Coronary artery (tissue), 2 donors: Measurements from ENCODE around the gene CLEC2L.

Experiments
- DNase-seq: peaks from one replicate; pipeline ENCODE4 v3.0.0-alpha.2; 2017; ENCODE audit warnings: low spot score
- H3K27ac ChIP-seq, 2 donors: fragments of 200-600 bp; sonication (generic); one replicate each; pipeline ENCODE4 v1.5.1; 2016 to 2019
- H3K4me3 ChIP-seq: fragments of 200-600 bp; sonication (generic); 2 replicates; pipeline ENCODE4 v1.5.1; 2016; ENCODE audit warnings: mild to moderate bottlenecking, moderate library complexity
- CTCF ChIP-seq: fragments of 200-600 bp; sonication (generic); IDR thresholded peaks from one replicate; pipeline ENCODE4 v1.5.1; 2019; ENCODE audit warnings: antibody characterized with exemption

Gene CLEC2L

DNA sequence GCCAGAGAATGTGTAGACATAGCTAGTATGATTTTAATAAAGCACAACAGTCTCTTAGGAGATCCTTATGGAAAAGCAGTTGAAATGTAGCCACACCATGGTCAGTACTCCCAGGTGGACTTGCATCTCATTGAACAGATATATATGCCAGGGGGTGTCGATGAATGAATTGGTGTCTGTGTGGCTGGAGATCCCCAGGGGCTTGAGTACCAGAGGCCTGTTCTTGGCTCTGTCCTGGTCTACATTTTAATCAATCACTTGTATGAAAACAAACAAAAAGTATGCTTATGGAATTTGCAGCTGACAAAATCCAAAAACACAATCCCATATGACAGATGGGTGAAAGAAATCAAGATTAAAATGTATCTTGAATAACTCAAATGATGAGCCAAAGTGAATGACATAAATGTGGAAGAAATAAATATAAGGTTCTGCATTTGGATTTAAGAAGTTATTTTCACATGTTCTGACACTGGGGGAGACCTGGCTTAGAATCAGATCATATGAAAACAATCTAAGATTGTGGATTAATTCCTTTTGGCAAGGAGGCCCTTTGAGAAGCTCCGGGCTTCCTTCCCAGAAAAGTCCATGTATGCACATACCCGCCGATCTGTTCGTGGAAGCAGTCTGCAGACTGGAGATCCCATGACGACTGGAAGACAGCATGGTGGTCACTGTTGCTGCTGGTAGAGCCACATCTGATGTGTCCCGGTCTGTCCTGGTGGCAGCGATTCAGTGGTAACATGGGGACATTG lies 15.6 kb downstream of the CLEC2L start:
- no peak overlapping the region for H3K27ac ChIP-seq

GRCh38 chr7:139540203-139540602 lies 16.7 kb downstream of the CLEC2L start:
- H3K4me3 ChIP-seq: no peak overlapping the region
- no peak for DNase-seq
- no peak for TF ChIP-seq CTCF
- no peak overlapping the region for H3K27ac ChIP-seq

More for the DNA sequence above, 15.6 kb downstream of the CLEC2L start:
- H3K4me3 ChIP-seq: no peak overlapping the region
- no peak for TF ChIP-seq CTCF
- no peak for DNase-seq

DNA sequence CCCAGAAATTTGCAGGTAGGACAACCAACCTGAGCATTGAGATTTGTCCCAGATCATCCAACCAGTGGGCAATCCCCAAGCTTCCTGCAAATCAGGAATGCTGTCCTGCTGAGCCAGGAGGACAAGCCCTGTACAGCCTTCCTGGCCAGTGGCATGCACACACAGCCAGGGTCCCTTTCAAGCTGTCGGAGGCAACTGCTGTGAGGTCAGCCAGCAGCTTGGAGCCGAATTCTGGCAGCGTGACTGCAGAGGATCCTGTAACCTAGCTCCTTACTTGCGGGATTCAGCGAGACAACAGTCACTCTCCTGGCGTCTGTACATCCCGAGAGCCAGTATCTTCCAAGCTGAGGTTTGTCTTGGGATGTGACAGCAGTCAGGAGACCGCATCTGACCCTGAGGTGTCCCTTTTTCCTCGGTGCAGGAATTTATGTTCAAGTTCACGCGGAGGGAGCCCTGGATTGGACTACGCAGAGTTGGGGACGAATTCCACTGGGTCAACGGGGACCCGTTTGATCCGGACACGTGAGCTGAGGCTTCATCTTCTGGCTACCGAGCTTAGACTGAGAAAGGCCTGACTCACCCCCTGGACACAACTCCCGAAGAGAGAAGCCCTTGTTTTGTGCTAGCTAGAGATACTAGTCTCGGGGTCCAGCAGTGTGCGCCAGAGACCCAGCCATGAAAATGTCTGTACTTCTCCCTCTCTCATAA lies 18.3 kb downstream of the CLEC2L start:
- TF ChIP-seq CTCF: no peak
- Histone ChIP-seq H3K4me3 (no peak overlapping the region), H3K27ac (no peak overlapping the region)
- no peak for DNase-seq

GRCh38 chr7:139542308-139543151 lies 19.0 kb downstream of the CLEC2L start:
- Histone ChIP-seq H3K27ac (no peak overlapping the region), H3K4me3 (no peak overlapping the region)
- TF ChIP-seq CTCF: no peak
- DNase-seq: no peak

DNA sequence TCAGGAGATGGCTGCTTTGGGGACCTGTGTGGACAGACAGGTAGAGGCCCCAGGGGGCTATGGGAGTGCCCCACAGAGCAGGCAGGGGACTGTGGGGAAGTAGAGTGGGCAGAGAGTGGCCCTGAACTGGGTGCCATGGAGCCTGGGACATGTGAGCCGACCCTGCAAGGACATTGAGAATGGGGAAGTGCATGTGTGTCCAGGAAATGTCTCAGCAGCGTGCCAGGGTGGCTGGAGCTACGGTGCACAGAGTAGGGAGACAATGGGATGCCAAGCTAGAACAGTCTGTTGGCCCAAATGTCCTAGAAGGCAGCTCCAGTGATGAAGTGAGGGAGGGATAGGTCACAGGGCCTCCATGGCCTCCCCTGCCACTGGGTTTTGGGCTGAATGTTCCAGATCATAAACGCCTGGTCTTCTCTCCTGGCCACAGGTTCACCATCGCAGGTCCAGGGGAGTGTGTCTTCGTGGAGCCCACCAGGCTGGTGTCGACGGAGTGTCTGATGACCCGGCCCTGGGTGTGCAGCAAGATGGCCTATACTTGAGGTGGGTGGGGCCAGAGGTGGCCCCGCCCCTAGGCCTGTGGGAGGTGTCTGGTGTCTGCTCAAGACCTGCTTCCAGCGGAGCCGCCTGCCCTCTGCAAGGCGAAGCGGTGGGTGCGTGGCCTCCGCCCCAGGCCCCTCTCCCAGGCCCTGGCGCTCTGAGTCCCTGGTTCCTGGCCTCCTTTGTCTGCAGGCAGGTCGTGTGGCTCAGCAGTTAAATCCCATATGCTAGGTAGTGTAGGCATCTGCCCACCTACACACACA lies 20.5 kb downstream of the CLEC2L start:
- DNase-seq: no peak
- H3K4me3 ChIP-seq: no peak overlapping the region
- H3K27ac ChIP-seq: no peak overlapping the region
- TF ChIP-seq CTCF: no peak

DNA sequence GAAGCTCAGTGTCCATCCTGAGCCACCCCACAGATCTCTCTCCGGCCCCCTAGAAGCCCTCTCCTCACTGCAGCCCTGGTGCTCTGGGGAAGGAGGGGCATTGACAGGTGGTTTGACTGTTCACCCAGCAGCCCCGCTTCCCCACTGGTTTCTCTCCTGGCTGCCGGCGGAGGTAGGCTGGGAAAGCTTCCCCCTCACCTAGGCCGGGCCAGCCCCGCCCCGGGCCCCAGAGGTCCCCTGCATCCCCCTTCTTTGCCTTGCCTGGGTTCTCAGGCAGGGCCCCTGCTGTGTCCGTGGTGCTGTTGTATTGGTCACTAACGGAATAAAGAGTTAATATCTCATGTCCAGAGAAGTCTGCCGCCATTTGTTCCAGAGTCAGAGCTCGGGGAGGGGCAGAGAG lies 21.2 kb downstream of the CLEC2L start:
- DNase-seq: no peak
- Histone ChIP-seq H3K27ac (no peak overlapping the region), H3K4me3 (no peak overlapping the region)
- TF ChIP-seq CTCF: no peak
